Medulla oblongata (tissue), 1 donor: ENCODE data around the gene PELO.

Experiments
- DNase-seq: peaks from one replicate; pipeline ENCODE4 v3.0.0-alpha.2; 2015; ENCODE audit errors: extremely low spot score

The PELO gene

DNA sequence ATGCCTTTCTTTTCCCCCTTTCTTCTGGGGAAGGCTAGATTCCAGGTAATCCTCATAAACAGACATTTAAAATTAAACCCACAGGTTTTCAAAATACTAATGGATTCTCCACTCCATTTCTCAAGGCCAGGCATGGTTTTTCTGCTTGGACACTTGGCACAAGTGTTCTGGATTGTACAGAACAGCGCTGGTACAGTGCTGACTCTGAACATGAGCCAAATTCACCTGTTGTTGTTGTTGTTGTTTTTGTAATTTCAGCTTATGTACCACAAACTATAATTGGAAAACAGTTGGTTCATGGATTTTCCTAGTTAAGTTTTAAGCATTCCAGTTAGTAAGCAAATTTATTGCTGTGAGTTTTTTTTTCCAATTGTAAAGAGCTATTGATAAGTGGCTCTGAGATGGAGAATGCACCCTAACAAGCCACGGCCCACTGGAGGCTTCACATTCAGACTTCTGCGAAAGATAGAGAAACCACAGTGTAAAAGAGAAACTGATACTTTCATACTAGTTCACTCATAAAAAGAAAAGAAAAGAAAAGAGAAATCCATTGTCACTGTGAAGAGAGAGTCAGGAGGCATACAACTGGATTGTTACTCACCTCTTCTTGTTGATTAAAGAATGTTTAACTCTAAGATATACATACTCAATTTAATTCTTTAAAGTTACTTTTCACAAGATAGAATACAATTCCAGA lies 16.2 kb upstream of the PELO start:
- no peak for DNase-seq

DNA sequence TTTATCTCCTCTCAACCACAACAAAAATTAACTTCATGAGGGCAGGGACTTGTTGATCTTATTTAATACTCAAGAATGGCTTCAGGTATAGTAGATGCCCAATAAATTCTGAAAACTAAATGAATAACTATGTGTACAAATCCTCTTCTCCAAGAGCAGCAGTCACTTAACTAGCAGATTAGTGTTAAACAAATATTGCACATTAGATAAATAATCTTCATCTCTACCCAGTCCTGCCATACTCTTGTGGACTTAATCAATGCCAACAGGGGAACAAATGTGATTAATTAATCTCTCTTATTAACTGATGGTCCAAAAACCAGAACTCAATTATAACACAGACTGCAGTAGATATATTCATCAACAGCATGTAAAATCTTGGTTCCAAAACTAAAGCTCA lies 15.0 kb upstream of the PELO start:
- DNase-seq: no peak

DNA sequence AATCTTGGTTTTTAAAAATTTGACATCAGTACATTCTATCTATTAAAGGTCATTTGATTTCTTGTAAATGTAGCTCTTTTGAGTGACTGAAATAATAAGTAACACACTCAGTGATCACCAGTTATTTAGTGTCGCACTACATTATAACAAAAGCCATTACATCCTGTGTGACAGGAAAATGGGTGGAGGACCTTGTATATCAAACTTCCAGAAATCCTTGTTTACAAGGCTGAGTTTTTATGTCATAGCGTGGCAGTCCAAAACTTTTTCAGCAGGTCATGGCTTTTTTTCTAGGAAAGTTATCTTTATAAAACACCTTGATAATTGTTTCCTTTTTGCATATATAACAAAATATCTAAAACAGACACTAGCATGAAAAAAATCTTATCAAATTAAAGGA lies 14.4 kb upstream of the PELO start:
- no peak for DNase-seq

DNA sequence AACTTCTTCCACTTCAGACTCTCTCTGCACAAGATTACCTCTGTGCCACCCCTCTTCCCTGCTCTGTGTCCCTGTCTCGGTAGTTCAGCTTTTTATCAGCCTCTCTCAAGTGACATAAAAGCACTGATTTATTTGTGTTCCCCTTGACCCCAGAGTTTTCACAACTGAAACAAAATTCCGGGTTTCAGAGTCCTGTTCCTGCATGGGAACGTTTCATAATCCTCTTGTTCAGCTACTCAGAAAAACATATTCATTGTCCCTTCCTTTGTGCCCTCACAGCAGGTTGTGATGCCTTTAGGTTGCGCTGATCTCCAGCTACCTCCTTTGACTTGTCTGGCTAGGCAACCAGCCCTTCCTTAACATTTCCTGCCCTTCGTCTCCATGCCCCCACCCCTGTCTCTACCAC lies 13.7 kb upstream of the PELO start:
- no peak for DNase-seq

DNA sequence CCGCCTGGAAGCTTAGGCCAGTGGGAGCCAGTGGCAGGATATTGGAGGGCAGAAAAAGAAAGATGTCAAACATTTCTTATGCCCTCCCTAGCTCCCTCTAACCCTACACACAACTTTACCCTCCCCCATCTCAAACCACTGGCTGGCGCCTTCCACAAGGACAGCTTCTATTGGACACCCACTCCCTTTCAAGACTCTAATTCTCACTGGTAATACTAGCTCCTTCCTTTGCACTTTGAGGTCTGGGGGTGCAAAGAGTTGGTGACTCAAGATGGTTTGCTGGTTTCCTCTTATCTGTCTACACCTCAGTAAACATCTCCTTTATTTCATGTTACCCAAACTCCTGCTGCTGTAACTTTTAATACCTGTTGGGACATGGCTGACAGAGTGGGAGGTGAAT lies 11.6 kb upstream of the PELO start:
- no peak for DNase-seq

DNA sequence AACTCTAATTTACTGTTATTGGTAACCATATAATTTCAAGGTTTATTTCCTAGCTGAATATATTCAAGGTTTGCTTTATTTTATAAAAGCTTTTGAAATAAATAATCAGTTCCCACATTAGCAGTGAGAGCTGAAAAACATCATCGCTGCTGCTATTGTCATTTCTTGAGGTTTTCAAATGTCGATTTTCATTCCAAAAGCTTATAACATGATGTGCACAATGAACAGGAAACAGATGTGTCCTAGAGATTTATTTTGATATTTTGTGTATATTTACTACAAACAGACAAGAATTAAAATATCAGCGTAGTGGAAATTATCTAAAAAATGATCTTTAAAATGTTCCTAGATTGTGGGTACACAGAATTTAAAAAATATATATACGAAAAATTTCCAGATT lies 10.5 kb upstream of the PELO start:
- DNase-seq: no peak

DNA sequence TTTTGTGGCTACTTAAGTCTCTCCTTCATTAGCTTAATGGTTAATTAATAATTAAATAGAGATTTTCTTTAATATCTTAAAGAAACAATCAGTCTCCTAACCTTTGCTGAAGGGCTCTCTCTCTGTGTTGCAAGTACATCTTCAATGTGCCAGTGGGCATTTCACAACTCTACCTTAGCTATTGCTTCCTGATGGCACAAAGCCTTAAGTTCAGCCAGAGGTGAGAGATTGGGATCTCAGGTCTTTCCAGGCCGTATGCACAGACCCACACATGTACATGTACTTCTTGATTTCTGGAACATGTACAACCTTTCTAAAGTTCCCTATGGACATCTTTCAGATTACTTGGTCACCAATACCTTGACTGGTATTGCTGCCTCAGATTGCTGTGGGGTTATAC lies 8.9 kb upstream of the PELO start:
- no peak for DNase-seq

DNA sequence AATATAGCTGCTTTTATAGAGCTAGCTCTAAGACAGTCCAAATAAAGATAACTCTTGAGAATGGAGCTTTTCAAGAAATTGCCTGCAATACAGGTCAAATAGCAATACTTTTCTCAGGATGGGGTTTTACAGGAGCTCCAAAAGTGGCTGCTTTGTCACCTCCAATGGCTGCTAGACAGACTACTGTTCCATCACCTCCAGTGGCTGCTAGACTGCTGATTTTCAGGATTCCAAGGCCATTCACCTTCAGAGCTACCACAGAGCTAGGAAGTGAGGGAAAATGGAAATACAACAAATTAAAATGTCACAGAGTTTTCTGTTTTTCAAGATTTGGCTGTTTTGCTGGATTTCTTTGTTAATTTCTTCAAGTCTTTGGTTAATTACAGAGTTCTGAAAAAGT lies 8.5 kb upstream of the PELO start:
- DNase-seq: no peak

DNA sequence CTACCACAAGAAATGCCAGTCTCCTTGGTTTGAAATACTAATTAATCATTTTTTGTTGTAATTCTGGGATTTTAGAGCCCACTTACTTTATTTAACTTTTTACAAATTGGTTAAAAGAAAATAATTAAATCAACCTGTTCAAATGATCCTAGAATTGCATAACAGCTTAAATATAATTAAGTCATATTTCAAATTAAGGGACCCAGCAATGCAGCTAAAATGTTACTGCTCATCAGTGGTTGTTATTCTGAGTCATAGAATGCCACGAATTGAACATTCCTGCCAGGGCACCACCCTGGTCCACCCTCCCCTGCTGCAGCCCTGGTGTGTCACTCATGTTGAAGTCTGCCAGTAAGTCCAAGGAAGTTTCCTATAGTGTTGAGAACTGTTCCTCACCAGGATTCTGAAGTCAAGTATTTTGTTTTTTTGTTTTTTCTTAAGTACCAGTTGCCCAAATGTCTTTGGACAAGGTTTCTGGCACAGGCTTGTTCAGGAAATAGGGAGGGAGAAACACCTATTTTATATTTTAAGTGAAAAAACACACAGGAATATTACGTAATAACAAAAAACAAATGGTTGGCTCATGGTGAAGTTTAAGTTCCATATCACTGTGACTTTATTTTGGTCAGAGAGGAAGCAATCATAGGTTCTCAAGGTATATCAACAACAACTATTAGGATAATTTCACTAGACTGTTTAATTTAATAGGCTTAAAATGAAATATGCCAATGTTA lies 4.3 kb upstream of the PELO start:
- no peak for DNase-seq

DNA sequence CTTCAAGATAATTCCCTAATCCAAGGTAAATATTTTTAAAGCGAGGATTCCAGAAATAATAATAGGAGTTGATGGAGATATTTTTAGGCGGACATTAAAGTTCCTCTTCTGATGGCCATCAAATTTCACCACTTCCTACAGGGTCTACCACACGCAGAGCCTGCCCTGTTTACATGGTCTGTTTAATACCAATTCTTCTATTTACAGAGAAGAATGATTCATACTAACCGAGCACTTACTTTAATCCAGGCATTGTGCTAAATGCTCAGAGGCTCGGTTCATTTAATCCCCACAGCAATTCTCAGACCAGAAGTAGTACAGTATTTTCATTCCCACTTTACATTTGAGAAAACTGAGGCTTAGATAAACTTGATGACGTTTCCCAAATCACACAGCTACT lies 3.0 kb upstream of the PELO start:
- DNase-seq: no peak

DNA sequence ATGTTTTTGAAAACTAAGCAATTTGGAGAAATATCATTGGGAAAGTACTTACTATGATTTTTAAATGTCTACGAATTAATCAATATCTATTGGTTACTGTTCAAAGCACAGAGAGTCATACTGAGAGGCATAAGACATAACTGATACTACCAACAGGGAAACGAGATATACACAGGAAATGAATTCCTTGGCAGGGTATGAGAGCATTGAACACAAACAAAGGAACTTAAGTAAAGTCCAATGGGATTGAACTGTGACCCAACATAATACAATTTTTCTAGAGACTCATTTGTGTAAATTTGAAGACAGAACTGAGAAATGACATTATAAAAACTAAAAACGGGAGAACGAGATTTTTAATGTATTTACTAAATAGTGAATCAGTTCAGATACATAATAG lies 1.3 kb upstream of the PELO start:
- no peak for DNase-seq

DNA sequence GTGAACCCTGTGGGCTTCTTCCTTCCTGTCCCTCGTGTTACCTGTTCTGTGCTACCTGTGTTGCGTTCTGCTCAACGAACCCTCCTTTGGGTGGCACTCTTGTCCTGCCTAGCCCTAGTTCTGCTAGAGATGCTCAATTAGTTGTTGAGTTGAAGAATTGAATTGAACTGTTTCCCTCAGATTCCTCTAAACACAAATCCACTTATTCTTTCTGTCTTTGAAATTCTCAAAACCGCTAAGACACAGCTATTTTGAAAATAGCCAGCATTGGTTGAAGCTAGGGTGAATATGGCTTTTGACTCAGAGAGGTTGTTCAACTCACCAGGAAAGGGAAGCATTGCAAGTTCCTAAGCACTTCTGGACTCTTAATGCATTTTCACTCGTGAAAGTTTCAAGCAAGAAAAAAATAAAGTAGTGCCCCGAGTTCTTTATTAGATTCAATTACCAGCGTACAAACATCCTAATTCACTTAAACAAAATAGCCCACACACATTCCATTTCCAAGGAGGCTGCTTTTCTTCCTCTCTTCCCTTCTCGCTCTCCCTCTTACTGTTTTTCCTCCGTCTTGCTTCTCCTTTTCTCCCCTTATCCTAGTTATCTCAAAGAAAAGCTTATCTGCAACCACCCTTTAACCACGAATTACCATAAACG lies 642 bp upstream of the PELO start:
- no peak for DNase-seq

DNA sequence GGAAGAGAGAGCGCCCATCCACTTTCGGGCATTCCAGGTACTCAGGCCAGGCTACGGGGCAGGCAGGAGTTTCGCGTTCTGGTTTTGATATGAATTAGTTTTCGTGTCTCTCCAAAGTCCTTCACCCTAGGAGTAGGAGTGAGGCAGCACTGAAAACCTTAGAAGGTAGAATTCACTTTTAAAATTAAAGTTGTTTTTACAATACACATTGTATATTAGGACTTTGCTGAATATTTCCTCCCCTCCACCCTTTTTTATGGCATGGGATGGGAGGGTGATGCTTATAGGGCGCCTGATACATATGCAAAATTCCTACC lies 747 bp downstream of the PELO start:
- DNase-seq: no peak

DNA sequence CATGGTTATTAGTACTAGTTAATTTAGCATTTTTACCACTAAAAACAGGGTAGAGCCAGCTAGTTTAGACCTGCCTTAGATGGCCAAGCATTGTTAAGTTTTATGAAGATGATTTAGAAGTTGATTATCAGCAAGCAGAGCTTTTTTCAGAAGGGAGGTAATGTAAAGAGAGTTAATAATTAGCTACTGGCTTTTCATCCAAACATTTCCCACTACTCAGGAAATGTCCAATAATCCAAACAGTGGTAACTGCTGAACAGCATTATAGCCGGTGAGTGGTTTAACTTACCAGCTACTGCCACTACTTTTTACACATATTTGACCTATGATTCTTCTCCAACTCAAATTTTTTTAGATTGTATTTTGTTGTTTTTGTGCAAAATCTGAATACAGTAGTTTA lies 1.7 kb downstream of the PELO start:
- DNase-seq: no peak

DNA sequence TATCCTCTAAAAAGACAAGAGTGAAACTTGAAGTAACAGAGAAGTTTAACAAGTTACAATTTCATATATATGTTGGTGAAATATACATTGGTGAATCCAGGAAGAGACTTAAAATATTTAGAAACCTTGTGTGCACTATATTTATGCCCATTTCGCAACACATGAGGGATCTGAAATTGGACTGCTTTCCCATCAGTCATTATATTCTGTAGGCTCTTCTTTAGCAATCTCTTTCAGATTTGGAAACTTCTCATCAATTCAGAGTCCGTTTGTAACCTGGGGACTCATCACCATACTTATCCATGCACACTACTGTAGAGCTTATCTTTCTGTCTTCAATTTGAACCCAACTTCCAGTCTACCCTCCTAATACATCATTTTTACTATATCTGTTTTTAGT lies 2.1 kb downstream of the PELO start:
- DNase-seq: no peak

DNA sequence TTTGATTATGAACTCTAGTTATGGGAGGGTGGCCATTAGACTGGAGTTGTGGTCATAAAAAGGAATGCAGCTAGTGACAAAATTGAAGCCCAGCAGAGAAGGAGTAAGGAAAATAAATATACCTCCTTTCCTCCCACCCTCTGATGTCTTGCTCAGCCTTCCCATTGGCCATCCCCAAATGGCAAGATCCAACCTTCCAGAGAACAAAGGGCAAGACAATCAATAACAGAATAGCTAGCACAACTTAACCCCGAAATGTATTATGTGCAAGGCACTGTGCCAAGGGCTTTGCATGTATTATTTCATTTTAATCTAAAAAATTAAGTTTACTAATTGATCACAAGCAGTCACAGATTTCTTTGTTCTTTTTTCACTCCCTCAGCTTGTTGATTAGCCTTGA lies 3.6 kb downstream of the PELO start:
- DNase-seq: no peak

DNA sequence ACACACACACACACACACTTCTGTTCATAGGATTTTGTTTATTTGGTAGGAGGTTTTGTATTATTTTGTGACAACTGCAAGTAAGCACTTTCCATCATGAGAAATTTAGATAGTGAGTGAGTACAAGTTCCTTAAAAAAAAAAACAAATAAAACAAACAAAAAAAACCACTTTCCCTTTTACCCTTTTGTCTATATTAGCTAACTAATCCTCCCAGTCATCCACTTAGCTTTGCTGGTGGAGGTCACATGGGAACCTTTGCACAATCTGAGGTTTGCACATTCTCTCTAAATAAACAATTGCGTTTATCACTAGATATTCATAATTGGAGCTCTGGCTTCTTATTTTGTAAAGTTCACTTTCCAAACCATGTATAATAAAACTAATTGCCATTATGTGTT lies 6.8 kb downstream of the PELO start:
- DNase-seq: no peak

DNA sequence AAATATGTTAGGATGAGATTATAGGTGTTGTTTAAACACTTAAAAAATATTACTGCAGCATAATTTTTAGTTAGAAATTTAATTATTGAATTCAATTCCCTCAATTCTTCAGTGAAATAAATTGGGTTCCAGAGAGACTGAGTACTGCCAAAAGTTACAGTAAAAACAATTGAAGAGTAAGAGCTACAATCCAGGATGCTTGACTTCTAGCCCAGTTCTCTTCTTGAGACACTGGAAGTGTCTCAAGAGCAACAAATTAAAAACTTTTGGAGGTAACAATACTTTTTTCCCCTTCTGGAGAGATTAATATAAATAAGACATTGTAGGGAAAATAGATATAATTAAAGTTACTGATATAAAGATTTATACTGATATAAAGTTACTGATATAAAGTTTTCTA lies 8.3 kb downstream of the PELO start:
- no peak for DNase-seq

DNA sequence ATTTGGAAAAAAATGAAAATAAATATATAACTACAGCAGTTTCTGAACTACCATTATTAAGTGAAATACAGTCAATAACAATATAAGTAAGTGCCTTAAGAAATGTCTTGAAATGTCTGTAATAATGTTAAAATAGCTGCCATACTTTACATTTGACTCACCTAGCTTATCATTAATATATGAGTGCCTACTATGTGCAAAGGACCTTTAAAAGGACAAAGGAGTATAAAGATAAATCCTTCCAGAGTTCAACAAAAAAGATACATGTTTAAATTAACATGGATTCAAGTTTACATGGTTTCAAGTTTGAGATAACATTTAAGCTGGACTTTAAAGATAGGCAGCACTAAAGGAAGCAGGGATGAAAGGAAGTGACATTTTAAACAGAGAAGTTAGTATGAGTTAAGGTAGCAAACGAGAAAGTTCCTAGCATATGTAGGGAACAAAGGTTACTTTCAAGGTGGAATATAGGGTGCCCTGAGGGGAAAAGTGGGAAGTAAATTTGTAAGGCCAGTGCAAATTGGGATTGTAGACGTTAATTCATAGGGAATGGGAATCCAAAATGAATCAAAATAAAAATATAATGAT lies 8.9 kb downstream of the PELO start:
- DNase-seq: no peak

DNA sequence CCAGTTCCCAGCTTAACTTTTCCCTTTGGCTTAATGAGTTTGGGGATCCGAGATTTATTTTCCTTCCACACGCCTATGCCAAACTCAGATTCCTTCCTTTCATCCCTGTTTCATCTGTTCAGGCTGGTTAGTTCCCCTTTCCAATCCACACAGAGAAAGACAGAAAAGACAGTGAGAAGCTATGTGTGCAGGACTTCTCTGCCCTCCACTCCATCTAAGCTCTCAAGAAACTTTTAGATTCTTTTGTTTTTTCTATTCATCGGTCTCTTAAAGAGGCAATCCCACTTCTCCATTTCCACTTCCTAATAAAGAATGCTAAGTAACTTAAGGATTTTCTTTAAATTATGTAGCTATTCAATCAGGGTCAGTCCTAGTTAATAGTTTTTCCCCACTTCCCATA lies 11.2 kb downstream of the PELO start:
- peak; percentile 48 for DNase-seq

DNA sequence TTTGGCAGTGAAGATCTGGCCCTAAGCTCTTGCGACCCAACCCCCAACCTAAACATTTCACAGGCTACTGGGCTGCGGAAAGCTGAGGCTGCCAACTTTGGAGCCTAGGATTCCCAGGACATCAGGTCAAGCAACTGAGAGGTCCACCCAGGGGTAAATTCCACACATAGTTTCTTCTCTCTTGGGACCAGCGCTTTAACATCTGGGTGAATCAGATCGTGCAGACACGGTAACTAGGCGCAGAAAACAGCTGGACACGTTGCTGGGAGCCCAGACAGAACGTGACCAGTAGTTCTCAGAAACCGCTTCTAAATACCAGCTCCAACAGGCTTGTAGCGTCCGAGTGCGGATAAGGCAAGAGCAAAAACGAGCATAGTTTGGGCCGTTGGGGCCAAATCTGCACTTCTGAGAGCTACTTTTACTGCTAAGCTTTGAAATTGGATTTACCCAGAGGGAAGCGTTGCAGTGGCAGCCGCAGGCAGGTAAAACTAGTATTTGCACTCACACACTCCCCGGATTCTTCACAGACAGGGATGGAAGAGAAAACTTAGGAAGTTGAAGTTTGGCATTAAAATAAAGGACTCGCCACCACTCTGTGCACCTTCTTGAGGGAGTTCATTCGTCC lies 11.8 kb downstream of the PELO start:
- peak; percentile 62 for DNase-seq

DNA sequence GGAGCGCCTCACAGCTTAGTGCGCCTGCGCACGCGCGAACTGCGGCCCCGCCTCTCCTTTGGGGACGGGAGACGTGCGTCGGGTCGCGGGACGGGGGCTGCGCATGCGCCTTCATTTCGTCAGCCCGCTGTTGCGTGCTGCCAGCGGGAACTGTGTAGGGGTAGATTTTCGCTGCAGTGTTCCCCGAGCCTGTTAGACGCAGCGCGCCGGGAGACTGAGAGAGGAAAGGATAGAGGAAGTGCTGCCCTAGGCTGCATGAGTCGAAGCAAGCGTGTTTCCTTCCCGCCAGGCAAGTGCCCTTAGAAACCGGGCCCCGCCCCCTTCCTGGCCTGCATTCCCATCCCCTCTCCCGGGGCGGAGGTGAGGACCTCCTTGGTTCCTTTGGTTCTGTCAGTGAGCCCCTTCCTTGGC lies 12.3 kb downstream of the PELO start:
- peak; percentile 97 for DNase-seq
